HEK293 (cell line): ENCODE measurements around the gene GPR107.

Experiments used
- CTCF ChIA-PET: fragments of 350-600 bp; formaldehyde crosslinking; extraction: SDS; loops from one replicate; lab custom pipeline; 2021; ENCODE audit warnings: antibody characterized with exemption; lab: Yijun Ruan, JAX
- POLR2A ChIA-PET: fragments of 300-600 bp; formaldehyde crosslinking; extraction: SDS; loops from one replicate; lab custom pipeline; 2020; ENCODE audit warnings: antibody characterized with exemption, inconsistent platforms; lab: Yijun Ruan, JAX
- H3K27ac ChIP-seq: fragments of 200-500 bp; sonication (Bioruptor generic); 2 replicates; pipeline ENCODE4 v1.5.1; 2014; ENCODE audit warnings: low read depth, low read length, control low read depth, inconsistent platforms; ENCODE audit errors: extremely low read depth
- H3K36me3 ChIP-seq, 2 experiments: fragments of 200-500 bp in 1 of 2; sonication (Bioruptor generic) in 1 of 2; 1 replicate in 1 of 2; 2 replicates in 1 of 2; pipeline ENCODE4 v1.5.1; 2014 to 2017; ENCODE audit warnings: inconsistent platforms in 2 of 2, low read length in 2 of 2; ENCODE audit not compliant: control insufficient read depth in 2 of 2, insufficient read depth in 1 of 2
- H3K4me1 ChIP-seq: fragments of 200-500 bp; sonication (Bioruptor generic); 2 replicates; pipeline ENCODE4 v1.5.1; 2014; ENCODE audit warnings: mild to moderate bottlenecking, low read length, inconsistent platforms; ENCODE audit not compliant: control insufficient read depth, insufficient read depth
- H3K4me3 ChIP-seq: 2 replicates; pipeline ENCODE4 v1.5.1; 2011; ENCODE audit warnings: low read depth, mild to moderate bottlenecking, control low read depth, low read length, moderate library complexity
- H3K9me3 ChIP-seq: fragments of 200-500 bp; sonication (Bioruptor generic); 2 replicates; pipeline ENCODE4 v1.5.1; 2014; ENCODE audit warnings: low read depth, low read length, inconsistent platforms; ENCODE audit not compliant: control insufficient read depth, insufficient read depth
- GLIS1 ChIP-seq: fragments of 450-650 bp; formaldehyde crosslinking; IDR thresholded peaks from 2 replicates; pipeline ENCODE4 v1.5.1; 2016; ENCODE audit warnings: missing biosample characterization, missing genetic modification characterization
- HOXA7 ChIP-seq: sonication (generic); formaldehyde crosslinking; IDR thresholded peaks from 2 replicates; pipeline ENCODE4 v1.8.1; 2022; ENCODE audit warnings: missing genetic modification reagents, borderline replicate concordance
- IKZF3 ChIP-seq: fragments of 450-650 bp; IDR thresholded peaks from 2 replicates; pipeline ENCODE4 v1.5.0; 2018; ENCODE audit warnings: missing biosample characterization, mild to moderate bottlenecking, missing genetic modification characterization, moderate library complexity
- KLF17 ChIP-seq: fragments of 450-650 bp; formaldehyde crosslinking; IDR thresholded peaks from 2 replicates; pipeline ENCODE4 v1.5.1; 2016; ENCODE audit warnings: missing biosample characterization, missing genetic modification characterization
- OSR2 ChIP-seq: fragments of 450-650 bp; formaldehyde crosslinking; IDR thresholded peaks from 2 replicates; pipeline ENCODE4 v1.5.1; 2016; ENCODE audit warnings: missing biosample characterization, missing genetic modification characterization
- REST ChIP-seq: fragments of 450-650 bp; formaldehyde crosslinking; IDR thresholded peaks from 2 replicates; pipeline ENCODE4 v1.5.1; 2016; ENCODE audit warnings: missing biosample characterization, missing genetic modification characterization
- WT1 ChIP-seq: fragments of 450-650 bp; formaldehyde crosslinking; IDR thresholded peaks from 2 replicates; pipeline ENCODE4 v1.5.1; 2016; ENCODE audit warnings: missing biosample characterization, missing genetic modification characterization
- ZBTB11 ChIP-seq: fragments of 450-650 bp; formaldehyde crosslinking; conservative IDR thresholded peaks from 2 replicates; pipeline ENCODE4 v1.5.1; 2016; ENCODE audit warnings: low read depth, missing biosample characterization, missing genetic modification characterization
- ZBTB17 ChIP-seq: fragments of 450-650 bp; formaldehyde crosslinking; IDR thresholded peaks from 2 replicates; pipeline ENCODE4 v1.5.1; 2016; ENCODE audit warnings: missing biosample characterization, missing genetic modification characterization
- ZBTB26 ChIP-seq: fragments of 450-650 bp; formaldehyde crosslinking; optimal IDR thresholded peaks from 2 replicates; pipeline ENCODE3; 2016; ENCODE audit warnings: missing biosample characterization, mild to moderate bottlenecking, missing genetic modification characterization
- ZFP37 ChIP-seq: fragments of 450-650 bp; formaldehyde crosslinking; IDR thresholded peaks from 2 replicates; pipeline ENCODE4 v1.5.1; 2016; ENCODE audit warnings: missing biosample characterization, missing genetic modification characterization
- ZIC2 ChIP-seq: fragments of 450-650 bp; formaldehyde crosslinking; IDR thresholded peaks from 2 replicates; pipeline ENCODE4 v1.5.1; 2016; ENCODE audit warnings: missing biosample characterization, missing genetic modification characterization
- ZNF174 ChIP-seq: fragments of 450-650 bp; formaldehyde crosslinking; IDR thresholded peaks from 2 replicates; pipeline ENCODE4 v1.5.0; 2017; ENCODE audit warnings: missing biosample characterization, mild to moderate bottlenecking, missing genetic modification characterization
- ZNF214 ChIP-seq: fragments of 450-650 bp; formaldehyde crosslinking; IDR thresholded peaks from 2 replicates; pipeline ENCODE4 v1.5.1; 2017; ENCODE audit warnings: missing biosample characterization, mild to moderate bottlenecking, missing genetic modification characterization, borderline replicate concordance
- ZNF221 ChIP-seq: fragments of 450-650 bp; formaldehyde crosslinking; IDR thresholded peaks from 2 replicates; pipeline ENCODE4 v1.5.1; 2017; ENCODE audit warnings: missing biosample characterization, missing genetic modification characterization, borderline replicate concordance
- ZNF23 ChIP-seq: fragments of 450-650 bp; formaldehyde crosslinking; IDR thresholded peaks from 2 replicates; pipeline ENCODE4 v1.5.1; 2016; ENCODE audit warnings: missing biosample characterization, missing genetic modification characterization, borderline replicate concordance
- ZNF266 ChIP-seq: fragments of 450-650 bp; formaldehyde crosslinking; IDR thresholded peaks from 2 replicates; pipeline ENCODE4 v1.5.1; 2016; ENCODE audit warnings: missing biosample characterization, missing genetic modification characterization, low read depth
- ZNF426 ChIP-seq: fragments of 450-650 bp; formaldehyde crosslinking; IDR thresholded peaks from 2 replicates; pipeline ENCODE4 v1.5.1; 2017; ENCODE audit warnings: missing biosample characterization, missing genetic modification characterization, mild to moderate bottlenecking, inconsistent platforms, moderate library complexity
- ZNF513 ChIP-seq: fragments of 450-650 bp; IDR thresholded peaks from 2 replicates; pipeline ENCODE4 v1.5.1; 2018; ENCODE audit warnings: missing biosample characterization, missing genetic modification characterization
- ZNF600 ChIP-seq: fragments of 450-650 bp; formaldehyde crosslinking; IDR thresholded peaks from 2 replicates; pipeline ENCODE4 v1.5.1; 2016; ENCODE audit warnings: missing biosample characterization, missing genetic modification characterization
- ZNF610 ChIP-seq: fragments of 450-650 bp; formaldehyde crosslinking; IDR thresholded peaks from 2 replicates; pipeline ENCODE4 v1.5.1; 2016; ENCODE audit warnings: missing biosample characterization, missing genetic modification characterization, borderline replicate concordance
- ZNF677 ChIP-seq: fragments of 450-650 bp; IDR thresholded peaks from 2 replicates; pipeline ENCODE4 v1.5.0; 2018; ENCODE audit warnings: missing biosample characterization, mild to moderate bottlenecking, missing genetic modification characterization, moderate library complexity
- ZNF785 ChIP-seq: fragments of 450-650 bp; formaldehyde crosslinking; IDR thresholded peaks from 2 replicates; pipeline ENCODE4 v1.5.1; 2016; ENCODE audit warnings: missing biosample characterization, missing genetic modification characterization
- ZNF791 ChIP-seq: fragments of 450-650 bp; formaldehyde crosslinking; IDR thresholded peaks from 2 replicates; pipeline ENCODE4 v1.5.1; 2016; ENCODE audit warnings: missing biosample characterization, missing genetic modification characterization
- ZSCAN4 ChIP-seq: fragments of 450-650 bp; formaldehyde crosslinking; IDR thresholded peaks from 2 replicates; pipeline ENCODE4 v1.5.1; 2017; ENCODE audit warnings: missing biosample characterization, missing genetic modification characterization

The GPR107 gene

GRCh38 chr9:130159915-130160670 lies 106.4 kb downstream of the GPR107 start:
- H3K36me3 ChIP-seq: no peaks in the 10 kb centered on the region
- CTCF ChIA-PET: interaction anchor here (0.6 kb wide), 2 partner anchors 8 to 523 kb away, joined by 3 read pairs; no protein-coding TSS in a partner anchor
- no peaks in the 10 kb centered on the region for H3K9me3 ChIP-seq
- H3K27ac ChIP-seq: no peak overlapping the region
- POLR2A ChIA-PET: interaction anchor here (0.6 kb wide), 1 partner anchor 116 kb away, joined by 3 read pairs; no protein-coding TSS in a partner anchor
- no peak overlapping the region for H3K4me3 ChIP-seq
- H3K4me1 ChIP-seq: no peaks in the 10 kb centered on the region
- TF ChIP-seq ZNF791 (tag by site-specific recombination): no peak
- TF ChIP-seq ZNF221 (tag by site-specific recombination): no peak
- TF ChIP-seq WT1 (tag by site-specific recombination): peak; percentile 29; the same call in 1 of the 2 replicates
- TF ChIP-seq KLF17 (tag by site-specific recombination): no peak
- no peak for TF ChIP-seq ZNF610 (tag by site-specific recombination)
- no peak for TF ChIP-seq ZNF174 (tag by site-specific recombination)
- no peak for TF ChIP-seq ZBTB17 (tag by site-specific recombination)
- TF ChIP-seq GLIS1 (tag by site-specific recombination): peak; percentile 93
- peak; percentile 26; the same call in 1 of the 2 replicates for TF ChIP-seq ZNF600
- no peak for TF ChIP-seq ZBTB26
- TF ChIP-seq ZSCAN4 (tag by site-specific recombination): no peak
- no peak for TF ChIP-seq ZNF23 (tag by site-specific recombination)
- TF ChIP-seq IKZF3 (tag by site-specific recombination): 0 out of 2 replicates have a peak, but pooled peaks have one; percentile 37
- TF ChIP-seq HOXA7 (CRISPR knock-in tag): no peak
- TF ChIP-seq ZFP37 (tag by site-specific recombination): no peak
- no peak for TF ChIP-seq ZNF677 (tag by site-specific recombination)
- TF ChIP-seq ZNF426: no peak
- TF ChIP-seq REST (tag by site-specific recombination): peak; percentile 55; the same call in 1 of the 2 replicates
- peak; percentile 70 for TF ChIP-seq OSR2 (tag by site-specific recombination)
- no peak for TF ChIP-seq ZNF785 (tag by site-specific recombination)
- no peak for TF ChIP-seq ZNF513 (tag by site-specific recombination)
- no peak for TF ChIP-seq ZBTB11 (tag by site-specific recombination)
- peak; percentile 89 for TF ChIP-seq ZIC2 (tag by site-specific recombination)
- TF ChIP-seq ZNF214 (tag by site-specific recombination): no peak
- no peak for TF ChIP-seq ZNF266 (tag by site-specific recombination)
